HCT116 (cell line): ENCODE measurements around the gene CDK11A. TPM values are rescaled to one million over a fixed set of nuclear protein-coding genes. Genes with fewer than 3 reads are reported as not detected.

Experiments used
- ATAC-seq: fragments of 200-7000 bp; cut with Tn5 transposase; 2 replicates; pipeline ENCODE4 v1.9.1; 2020; ENCODE audit warnings: mild to moderate bottlenecking, moderate library complexity
- BruUV-seq: library from RNA; stranded (reverse); fragments of 400-500 nt; replicated peaks from 2 replicates; lab custom pipeline; 2021; lab: Mats Ljungman, UMichigan
- CTCF ChIA-PET: fragments of 300-600 bp; sonication (Branson Sonifier 250); formaldehyde crosslinking; loops from one replicate; lab custom pipeline; 2021; ENCODE audit warnings: antibody characterized with exemption; lab: Charles Lee
- POLR2A ChIA-PET: fragments of 300-600, 350-600 bp; sonication (Branson Sonifier 250); formaldehyde crosslinking; loops from one replicate; lab custom pipeline; 2021; ENCODE audit warnings: antibody characterized with exemption; lab: Charles Lee
- RAD21 ChIA-PET, 2 experiments: fragments of 300-600 bp; sonication (Branson Sonifier 250); formaldehyde crosslinking; loops; one replicate each; lab custom pipeline; 2023; ENCODE audit warnings: low total read pairs in 2 of 2; ENCODE audit not compliant: uncharacterized antibody in 2 of 2, unreplicated experiment in 2 of 2, low non-redundant PET in 1 of 2; lab: Charles Lee
- DNase-seq: peaks from one replicate; pipeline ENCODE4 v3.0.0-alpha.2; 2010; ENCODE audit warnings: low read depth, low spot score
- H2AFZ ChIP-seq: fragments of 200-600 bp; shearing (Covaris generic), sonication (generic); 2 replicates; pipeline ENCODE4 v1.6.1; 2017; ENCODE audit warnings: low read depth, mixed run types, mixed read lengths, antibody characterized with exemption, low read length; ENCODE audit not compliant: poor library complexity, severe bottlenecking
- H3K27ac ChIP-seq: 2 replicates; pipeline ENCODE4 v1.5.1; 2012; ENCODE audit warnings: low read depth, low read length
- H3K27me3 ChIP-seq: fragments of 200-600 bp; sonication (generic); 2 replicates; pipeline ENCODE4 v1.6.1; 2016; ENCODE audit warnings: mixed run types, low read length, mixed read lengths; ENCODE audit not compliant: insufficient read depth
- H3K36me3 ChIP-seq, 2 experiments: fragments of 200-500 bp in 1 of 2; fragments of 200-600 bp in 1 of 2; sonication (Bioruptor generic) in 1 of 2; sonication (generic) in 1 of 2; 2 replicates each; pipeline versions ENCODE4 v1.5.1 to v1.6.1; 2014 to 2016; ENCODE audit warnings: low read length in 2 of 2, inconsistent platforms in 1 of 2, mixed read lengths in 1 of 2, mixed run types in 1 of 2; ENCODE audit not compliant: insufficient read depth in 2 of 2, control insufficient read depth in 1 of 2
- H3K4me1 ChIP-seq, 2 experiments: fragments of 200-600 bp in 1 of 2; sonication (generic) in 1 of 2; 2 replicates each; pipeline versions ENCODE4 v1.5.1 to v1.6.1; 2012 to 2017; ENCODE audit warnings: low read length in 2 of 2, inconsistent platforms in 1 of 2, mild to moderate bottlenecking in 1 of 2, mixed read lengths in 1 of 2, mixed run types in 1 of 2, moderate library complexity in 1 of 2; ENCODE audit not compliant: insufficient read depth in 2 of 2, control insufficient read depth in 1 of 2
- H3K4me2 ChIP-seq: fragments of 200-600 bp; sonication (generic); 2 replicates; pipeline ENCODE4 v1.6.1; 2017; ENCODE audit warnings: mixed run types, low read length, mixed read lengths
- H3K4me3 ChIP-seq, 2 experiments: fragments of 200-600 bp in 1 of 2; sonication (generic) in 1 of 2; replicated peaks in 1 of 2; 2 replicates each; pipeline ENCODE4 v1.5.1; 2011 to 2016; ENCODE audit warnings: low read length in 2 of 2, control low read depth in 1 of 2, low read depth in 1 of 2, mild to moderate bottlenecking in 1 of 2, mixed read lengths in 1 of 2, mixed run types in 1 of 2
- H3K79me2 ChIP-seq: fragments of 200-600 bp; sonication (generic); 2 replicates; pipeline ENCODE4 v1.6.1; 2017; ENCODE audit warnings: mild to moderate bottlenecking, mixed run types, low read length, moderate library complexity, mixed read lengths; ENCODE audit not compliant: insufficient read depth
- H3K9ac ChIP-seq: fragments of 200-600 bp; sonication (generic); 2 replicates; pipeline ENCODE4 v1.6.1; 2016; ENCODE audit warnings: low read length, mixed read lengths
- H3K9me2 ChIP-seq: fragments of 200-600 bp; sonication (generic), shearing (Covaris generic); 2 replicates; pipeline ENCODE4 v1.6.1; 2017; ENCODE audit warnings: mixed run types, mild to moderate bottlenecking, moderate library complexity; ENCODE audit not compliant: insufficient read depth
- H3K9me3 ChIP-seq, 2 experiments: fragments of 200-500 bp in 1 of 2; fragments of 200-600 bp in 1 of 2; sonication (Bioruptor generic) in 1 of 2; sonication (generic) in 1 of 2; 2 replicates each; pipeline ENCODE4 v1.6.1; 2014 to 2017; ENCODE audit warnings: low read length in 2 of 2, mixed read lengths in 2 of 2, inconsistent platforms in 1 of 2, low read depth in 1 of 2, mild to moderate bottlenecking in 1 of 2, mixed run types in 1 of 2, moderate library complexity in 1 of 2; ENCODE audit not compliant: control insufficient read depth in 1 of 2, insufficient read depth in 1 of 2
- H4K20me1 ChIP-seq: fragments of 200-600 bp; sonication (generic), shearing (Covaris generic); 2 replicates; pipeline ENCODE4 v1.6.1; 2017; ENCODE audit warnings: mixed run types, mild to moderate bottlenecking, moderate library complexity; ENCODE audit not compliant: insufficient read depth
- CEBPB ChIP-seq: IDR thresholded peaks from 2 replicates; pipeline ENCODE4 v1.6.1; 2012; ENCODE audit warnings: low read depth
- ELF1 ChIP-seq: IDR thresholded peaks from 2 replicates; pipeline ENCODE4 v1.6.1; 2012; ENCODE audit warnings: low read depth, borderline replicate concordance
- EZH2phosphoT487 ChIP-seq: fragments of 200-600 bp; IDR thresholded peaks from 2 replicates; pipeline ENCODE4 v1.6.1; 2018; ENCODE audit warnings: antibody characterized with exemption, borderline replicate concordance
- FOSL1 ChIP-seq: IDR thresholded peaks from 2 replicates; pipeline ENCODE4 v1.6.1; 2012; ENCODE audit warnings: low read depth
- MAX ChIP-seq: IDR thresholded peaks from 2 replicates; pipeline ENCODE4 v1.6.1; 2012
- POLR2AphosphoS5 ChIP-seq: IDR thresholded peaks from 2 replicates; pipeline ENCODE4 v1.6.1; 2011; ENCODE audit warnings: mild to moderate bottlenecking, low read depth, low read length, moderate library complexity
- RAD21 ChIP-seq: IDR thresholded peaks from 2 replicates; pipeline ENCODE4 v1.6.1; 2012; ENCODE audit warnings: low read depth, mild to moderate bottlenecking
- SIN3A ChIP-seq: IDR thresholded peaks from 2 replicates; pipeline ENCODE4 v1.6.1; 2012; ENCODE audit warnings: low read depth
- SRF ChIP-seq: IDR thresholded peaks from 2 replicates; pipeline ENCODE4 v1.6.1; 2012; ENCODE audit warnings: low read depth
- TCF7L2 ChIP-seq: IDR thresholded peaks from 2 replicates; pipeline ENCODE4 v1.7.0; 2011; ENCODE audit warnings: borderline replicate concordance, inconsistent platforms; ENCODE audit not compliant: insufficient read depth, insufficient read length; ENCODE audit errors: extremely low read depth
- YY1 ChIP-seq: IDR thresholded peaks from 2 replicates; pipeline ENCODE4 v1.6.1; 2011; ENCODE audit warnings: low read length, low read depth, moderate library complexity, mild to moderate bottlenecking; ENCODE audit not compliant: insufficient replicate concordance; ENCODE audit errors: extremely low read depth
- ZBTB33 ChIP-seq: IDR thresholded peaks from 2 replicates; pipeline ENCODE4 v1.6.1; 2011; ENCODE audit warnings: mild to moderate bottlenecking, low read length, moderate library complexity; ENCODE audit not compliant: insufficient replicate concordance; ENCODE audit errors: extremely low read depth
- ZFX ChIP-seq: fragments of 450-650 bp; IDR thresholded peaks from 2 replicates; pipeline ENCODE4 v1.6.1; 2017
- ZNF274 ChIP-seq: fragments of 200-500 bp; sonication (Bioruptor generic); IDR thresholded peaks from 2 replicates; pipeline ENCODE4 v1.6.1; 2014; ENCODE audit warnings: mild to moderate bottlenecking, low read depth, low read length, inconsistent platforms
- intact Hi-C: fragments of 100-400 bp; cut with micrococcal nuclease; formaldehyde crosslinking; loops from 2 replicates; pipeline ENCODE4 v1.10.0; 2022
- total RNA-seq: library from RNA; stranded (reverse); gene quantifications from one replicate; pipeline ENCODE4 v1.2.1, GENCODE V29; 2021; ENCODE audit not compliant: unreplicated experiment
- TF ChIP-seq, protein P1 (sequence below), 3 experiments: fragments of 200-600 bp in 1 of 3; sonication (generic) in 1 of 3; IDR thresholded peaks in 2 of 3; conservative IDR thresholded peaks in 1 of 3; 2 replicates each; pipeline ENCODE4 v1.5.1; 2012 to 2017; ENCODE audit warnings: low read depth in 2 of 3, low read length in 2 of 3, antibody characterized with exemption in 1 of 3, borderline replicate concordance in 1 of 3, control low read depth in 1 of 3, mild to moderate bottlenecking in 1 of 3, mixed read lengths in 1 of 3, mixed run types in 1 of 3, moderate library complexity in 1 of 3; ENCODE audit not compliant: insufficient read depth in 1 of 3
- TF ChIP-seq, protein P2 (sequence below): IDR thresholded peaks from 2 replicates; pipeline ENCODE4 v1.6.1; 2012; ENCODE audit warnings: low read depth

Gene CDK11A
- total RNA-seq, 1 experiment from 2014 or later, result 61.0 TPM

GRCh38 chr1:1664941-1665814, 59.0 kb downstream of the CDK11A start:
- no peak overlapping the region for H2AFZ ChIP-seq
- ChIA-PET RAD21 (no interaction called here), CTCF (interaction anchor here (1.0 kb wide), 1 partner anchor 37 kb away, joined by 3 read pairs; no protein-coding TSS in a partner anchor), POLR2A (no interaction called here)
- H3K27me3 ChIP-seq, result no peaks in the 10 kb centered on the region
- no peaks in the 10 kb centered on the region for H3K79me2 ChIP-seq
- peaks cover 0 to 7% of the 10 kb centered on the region in 2 experiments; a peak in 3 of 4 replicates for H3K36me3 ChIP-seq
- no peaks in the 10 kb centered on the region for H3K9me2 ChIP-seq
- BruUV-seq, result no TSS peak
- H3K9ac ChIP-seq, result no peak overlapping the region
- H3K4me3 ChIP-seq, result no peak overlapping the region
- no peak overlapping the region for H3K4me2 ChIP-seq
- H4K20me1 ChIP-seq, result no peaks in the 10 kb centered on the region
- intact Hi-C loops, result no loop called here
- DNase-seq, result no peak
- ATAC-seq, result no peak
- no peaks in the 10 kb centered on the region for H3K9me3 ChIP-seq
- H3K4me1 ChIP-seq, result no peaks in the 10 kb centered on the region
- TF ChIP-seq, protein P1, sequence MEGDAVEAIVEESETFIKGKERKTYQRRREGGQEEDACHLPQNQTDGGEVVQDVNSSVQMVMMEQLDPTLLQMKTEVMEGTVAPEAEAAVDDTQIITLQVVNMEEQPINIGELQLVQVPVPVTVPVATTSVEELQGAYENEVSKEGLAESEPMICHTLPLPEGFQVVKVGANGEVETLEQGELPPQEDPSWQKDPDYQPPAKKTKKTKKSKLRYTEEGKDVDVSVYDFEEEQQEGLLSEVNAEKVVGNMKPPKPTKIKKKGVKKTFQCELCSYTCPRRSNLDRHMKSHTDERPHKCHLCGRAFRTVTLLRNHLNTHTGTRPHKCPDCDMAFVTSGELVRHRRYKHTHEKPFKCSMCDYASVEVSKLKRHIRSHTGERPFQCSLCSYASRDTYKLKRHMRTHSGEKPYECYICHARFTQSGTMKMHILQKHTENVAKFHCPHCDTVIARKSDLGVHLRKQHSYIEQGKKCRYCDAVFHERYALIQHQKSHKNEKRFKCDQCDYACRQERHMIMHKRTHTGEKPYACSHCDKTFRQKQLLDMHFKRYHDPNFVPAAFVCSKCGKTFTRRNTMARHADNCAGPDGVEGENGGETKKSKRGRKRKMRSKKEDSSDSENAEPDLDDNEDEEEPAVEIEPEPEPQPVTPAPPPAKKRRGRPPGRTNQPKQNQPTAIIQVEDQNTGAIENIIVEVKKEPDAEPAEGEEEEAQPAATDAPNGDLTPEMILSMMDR (IDR thresholded peaks at IDR 0.05 in 2 of 3, conservative IDR thresholded peaks at IDR 0.05 in 1 of 3; ENCODE audit: borderline replicate concordance in 1 of 3, insufficient read depth in 1 of 3, low read depth in 2 of 3, low read length in 2 of 3), result no peak
- no peak for TF ChIP-seq ELF1
- TF ChIP-seq, protein P2, sequence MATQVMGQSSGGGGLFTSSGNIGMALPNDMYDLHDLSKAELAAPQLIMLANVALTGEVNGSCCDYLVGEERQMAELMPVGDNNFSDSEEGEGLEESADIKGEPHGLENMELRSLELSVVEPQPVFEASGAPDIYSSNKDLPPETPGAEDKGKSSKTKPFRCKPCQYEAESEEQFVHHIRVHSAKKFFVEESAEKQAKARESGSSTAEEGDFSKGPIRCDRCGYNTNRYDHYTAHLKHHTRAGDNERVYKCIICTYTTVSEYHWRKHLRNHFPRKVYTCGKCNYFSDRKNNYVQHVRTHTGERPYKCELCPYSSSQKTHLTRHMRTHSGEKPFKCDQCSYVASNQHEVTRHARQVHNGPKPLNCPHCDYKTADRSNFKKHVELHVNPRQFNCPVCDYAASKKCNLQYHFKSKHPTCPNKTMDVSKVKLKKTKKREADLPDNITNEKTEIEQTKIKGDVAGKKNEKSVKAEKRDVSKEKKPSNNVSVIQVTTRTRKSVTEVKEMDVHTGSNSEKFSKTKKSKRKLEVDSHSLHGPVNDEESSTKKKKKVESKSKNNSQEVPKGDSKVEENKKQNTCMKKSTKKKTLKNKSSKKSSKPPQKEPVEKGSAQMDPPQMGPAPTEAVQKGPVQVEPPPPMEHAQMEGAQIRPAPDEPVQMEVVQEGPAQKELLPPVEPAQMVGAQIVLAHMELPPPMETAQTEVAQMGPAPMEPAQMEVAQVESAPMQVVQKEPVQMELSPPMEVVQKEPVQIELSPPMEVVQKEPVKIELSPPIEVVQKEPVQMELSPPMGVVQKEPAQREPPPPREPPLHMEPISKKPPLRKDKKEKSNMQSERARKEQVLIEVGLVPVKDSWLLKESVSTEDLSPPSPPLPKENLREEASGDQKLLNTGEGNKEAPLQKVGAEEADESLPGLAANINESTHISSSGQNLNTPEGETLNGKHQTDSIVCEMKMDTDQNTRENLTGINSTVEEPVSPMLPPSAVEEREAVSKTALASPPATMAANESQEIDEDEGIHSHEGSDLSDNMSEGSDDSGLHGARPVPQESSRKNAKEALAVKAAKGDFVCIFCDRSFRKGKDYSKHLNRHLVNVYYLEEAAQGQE, result no peak
- no peak for TF ChIP-seq RAD21
- no peak for TF ChIP-seq CEBPB
- no peak for TF ChIP-seq SIN3A
- TF ChIP-seq POLR2AphosphoS5, result no peak
- no peak for TF ChIP-seq EZH2phosphoT487
- TF ChIP-seq YY1, result no peak
- no peak for TF ChIP-seq TCF7L2
- no peak for TF ChIP-seq ZFX
- TF ChIP-seq SRF, result no peak
- no peak for TF ChIP-seq ZNF274
- TF ChIP-seq FOSL1, result no peak
- TF ChIP-seq MAX, result no peak
- TF ChIP-seq ZBTB33, result no peak
- H3K27ac ChIP-seq, result no peak overlapping the region
